ENCODE data around the gene DAGLA.
A peak's percentile ranks its signal among the peaks of the same experiment; 100 is the strongest.
"Not testable (repeated sequence)": the region's sequence is repeated elsewhere in the genome, so short reads cannot be mapped to it uniquely, and the experiment has no call there.

The DAGLA gene

GRCh38 chr11:61679893-61680621, at the start of gene DAGLA:
DAGLA (plus strand) TSS chr11:61680391; CDS start chr11:61720156, 39,765 bp downstream.
- peak; percentile 72 for DNase-seq (ENCODE audit: low read depth)

- no peak for DNase-seq (ENCODE audit: low read depth)
These were observed 48.1 kb upstream of the DAGLA start for GRCh38 chr11:61632096-61632495.

- DNase-seq (ENCODE audit: low read depth): no peak
These were observed 44.9 kb upstream of the DAGLA start for GRCh38 chr11:61635304-61635703.

GRCh38 chr11:61635787-61636186, 44.4 kb upstream of the DAGLA start:
- DNase-seq (ENCODE audit: low read depth): no peak

GRCh38 chr11:61636676-61637075, 43.5 kb upstream of the DAGLA start:
- no peak for DNase-seq (ENCODE audit: low read depth)

- DNase-seq (ENCODE audit: low read depth): no peak
These were observed 42.9 kb upstream of the DAGLA start for GRCh38 chr11:61637277-61637676.

GRCh38 chr11:61639816-61640443, 40.3 kb upstream of the DAGLA start:
- DNase-seq (ENCODE audit: low read depth): no peak

GRCh38 chr11:61642162-61642561, 38.0 kb upstream of the DAGLA start:
- DNase-seq (ENCODE audit: low read depth): no peak

GRCh38 chr11:61645179-61645868, 34.9 kb upstream of the DAGLA start:
- DNase-seq (ENCODE audit: low read depth): no peak

- DNase-seq (ENCODE audit: low read depth): no peak
These were observed 32.7 kb upstream of the DAGLA start for GRCh38 chr11:61647529-61647928.

GRCh38 chr11:61650781-61651571, 29.2 kb upstream of the DAGLA start:
- DNase-seq (ENCODE audit: low read depth): no peak

GRCh38 chr11:61652135-61652534, 28.1 kb upstream of the DAGLA start:
- no peak for DNase-seq (ENCODE audit: low read depth)

GRCh38 chr11:61654397-61654829, 25.8 kb upstream of the DAGLA start:
- no peak for DNase-seq (ENCODE audit: low read depth)

GRCh38 chr11:61655266-61656159, 24.7 kb upstream of the DAGLA start:
- DNase-seq (ENCODE audit: low read depth): not testable (repeated sequence)

- DNase-seq (ENCODE audit: low read depth): no peak
These were observed 23.7 kb upstream of the DAGLA start for GRCh38 chr11:61656347-61657077.

- DNase-seq (ENCODE audit: low read depth): no peak
These were observed 22.5 kb upstream of the DAGLA start for GRCh38 chr11:61657566-61658290.

GRCh38 chr11:61659413-61660196, 20.6 kb upstream of the DAGLA start:
- DNase-seq (ENCODE audit: low read depth): no peak

- not testable (repeated sequence) for DNase-seq (ENCODE audit: low read depth)
These were observed 19.2 kb upstream of the DAGLA start for GRCh38 chr11:61660997-61661396.

All from activated T-helper 1 cell treated with Interleukin-2 at 50 U/mL for 16 hours (primary cell).